PC-3 (cell line): Measurements from ENCODE around the gene ZDHHC5.

Experiments
- EZH2 ChIP-seq: fragments of 300-600 bp; sonication (generic); IDR thresholded peaks from one replicate; pipeline ENCODE4 v1.6.1; 2017; ENCODE audit warnings: antibody characterized with exemption, mild to moderate bottlenecking, low read length; ENCODE audit not compliant: unreplicated experiment
- EZH2phosphoT487 ChIP-seq: fragments of 300-600 bp; sonication (generic); IDR thresholded peaks from 2 replicates; pipeline ENCODE4 v1.6.1; 2018; ENCODE audit warnings: mild to moderate bottlenecking, antibody characterized with exemption, low read length, borderline replicate concordance
- TF ChIP-seq, protein P1 (sequence below): fragments of 300-600 bp; sonication (generic); conservative IDR thresholded peaks from 2 replicates; pipeline ENCODE4 v1.5.1; 2017; ENCODE audit warnings: antibody characterized with exemption, low read depth, mild to moderate bottlenecking, low read length

DNA sequence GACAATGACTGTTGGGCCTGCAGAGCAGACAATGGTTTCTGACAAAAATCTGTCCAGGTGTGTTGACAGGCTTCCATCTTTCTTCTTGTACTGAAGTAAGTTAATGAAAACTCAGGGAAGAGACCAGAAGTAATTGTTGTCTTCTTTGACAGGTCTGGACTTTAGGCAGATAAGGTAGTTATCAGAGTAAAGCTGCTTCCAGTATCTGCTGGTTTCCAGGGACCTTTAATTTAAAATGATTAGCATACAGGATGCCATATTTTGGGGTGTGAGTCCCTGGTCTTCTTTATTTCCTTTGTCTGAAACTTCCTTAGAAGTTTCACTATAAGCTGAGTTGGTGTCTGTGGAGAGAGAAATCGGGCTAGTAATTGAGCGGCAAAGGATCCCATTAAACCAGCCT lies 45.9 kb downstream of the ZDHHC5 start:
- TF ChIP-seq, protein P1, sequence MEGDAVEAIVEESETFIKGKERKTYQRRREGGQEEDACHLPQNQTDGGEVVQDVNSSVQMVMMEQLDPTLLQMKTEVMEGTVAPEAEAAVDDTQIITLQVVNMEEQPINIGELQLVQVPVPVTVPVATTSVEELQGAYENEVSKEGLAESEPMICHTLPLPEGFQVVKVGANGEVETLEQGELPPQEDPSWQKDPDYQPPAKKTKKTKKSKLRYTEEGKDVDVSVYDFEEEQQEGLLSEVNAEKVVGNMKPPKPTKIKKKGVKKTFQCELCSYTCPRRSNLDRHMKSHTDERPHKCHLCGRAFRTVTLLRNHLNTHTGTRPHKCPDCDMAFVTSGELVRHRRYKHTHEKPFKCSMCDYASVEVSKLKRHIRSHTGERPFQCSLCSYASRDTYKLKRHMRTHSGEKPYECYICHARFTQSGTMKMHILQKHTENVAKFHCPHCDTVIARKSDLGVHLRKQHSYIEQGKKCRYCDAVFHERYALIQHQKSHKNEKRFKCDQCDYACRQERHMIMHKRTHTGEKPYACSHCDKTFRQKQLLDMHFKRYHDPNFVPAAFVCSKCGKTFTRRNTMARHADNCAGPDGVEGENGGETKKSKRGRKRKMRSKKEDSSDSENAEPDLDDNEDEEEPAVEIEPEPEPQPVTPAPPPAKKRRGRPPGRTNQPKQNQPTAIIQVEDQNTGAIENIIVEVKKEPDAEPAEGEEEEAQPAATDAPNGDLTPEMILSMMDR: no peak
- TF ChIP-seq EZH2: no peak
- TF ChIP-seq EZH2phosphoT487: no peak
